RWPE1 (cell line): ENCODE results near the gene SDK2.

Experiments used
- CTCF ChIA-PET: fragments of 350-600 bp; sonication (Branson Sonifier 250); formaldehyde crosslinking; extraction: SDS; loops from one replicate; lab custom pipeline; 2021; lab: Yijun Ruan, JAX
- POLR2A ChIA-PET: fragments of 400-600 bp; formaldehyde crosslinking; extraction: SDS; loops from one replicate; lab custom pipeline; 2020; ENCODE audit warnings: antibody characterized with exemption; ENCODE audit not compliant: low non-redundant PET; lab: Yijun Ruan, JAX
- DNase-seq: peaks from one replicate; pipeline ENCODE4 v3.0.0; 2012; ENCODE audit warnings: low spot score
- H3K27ac ChIP-seq: fragments of 450-650 bp; 2 replicates; pipeline ENCODE4 v1.5.1; 2017
- CTCF ChIP-seq: fragments of 450-650 bp; conservative IDR thresholded peaks from 2 replicates; pipeline ENCODE4 v1.5.1; 2017; ENCODE audit warnings: low read depth, mild to moderate bottlenecking

Gene SDK2

GRCh38 chr17:73546114-73546513 lies 98.1 kb downstream of the SDK2 start:
- ChIA-PET CTCF (no interaction called here), POLR2A (no interaction called here)
- peak; percentile 9 for DNase-seq
- TF ChIP-seq CTCF: no peak
- peak overlapping the region; percentile 76 for H3K27ac ChIP-seq

GRCh38 chr17:73545109-73546032 lies 98.9 kb downstream of the SDK2 start:
- CTCF ChIA-PET: no interaction called here
- POLR2A ChIA-PET: no interaction called here
- H3K27ac ChIP-seq: peak overlapping the region; percentile 76
- no peak for TF ChIP-seq CTCF
- no peak for DNase-seq

GRCh38 chr17:73544333-73544732 lies 99.9 kb downstream of the SDK2 start:
- ChIA-PET CTCF (no interaction called here), POLR2A (no interaction called here)
- no peak overlapping the region for H3K27ac ChIP-seq
- no peak for DNase-seq
- TF ChIP-seq CTCF: no peak

GRCh38 chr17:73542323-73542722 lies 101.9 kb downstream of the SDK2 start:
- no peak overlapping the region for H3K27ac ChIP-seq
- no peak for DNase-seq
- CTCF ChIA-PET: no interaction called here
- POLR2A ChIA-PET: no interaction called here
- TF ChIP-seq CTCF: no peak

GRCh38 chr17:73541561-73541981 lies 102.7 kb downstream of the SDK2 start:
- peak overlapping the region; percentile 11; the same call in 1 of the 2 replicates for H3K27ac ChIP-seq
- DNase-seq: no peak
- POLR2A ChIA-PET: no interaction called here
- CTCF ChIA-PET: interaction anchor here (0.5 to 0.6 kb wide), 2 partner anchors 38 to 384 kb away, joined by 3 read pairs; no protein-coding TSS in a partner anchor
- TF ChIP-seq CTCF: no peak

- no peak for TF ChIP-seq CTCF
- ChIA-PET CTCF (interaction anchor here (0.5 to 0.6 kb wide), 2 partner anchors 37 to 384 kb away, joined by 3 read pairs; no protein-coding TSS in a partner anchor), POLR2A (no interaction called here)
- no peak for DNase-seq
- peak overlapping the region; percentile 11; the same call in 1 of the 2 replicates for H3K27ac ChIP-seq
Observed at GRCh38 chr17:73541111-73541510, 103.1 kb downstream of the SDK2 start.
